HepG2 (cell line): ENCODE data around the gene SDK2. TPM values are rescaled to one million over a fixed set of nuclear protein-coding genes. Genes with fewer than 3 reads are reported as not detected.

Experiments
- ATAC-seq: fragments of 200-7000 bp; cut with Tn5 transposase; 3 replicates; pipeline ENCODE4 v1.9.1; 2020; ENCODE audit warnings: mild to moderate bottlenecking, moderate library complexity
- BruUV-seq: library from RNA; stranded (reverse); fragments of 400-500 nt; replicated peaks from 2 replicates; lab custom pipeline; 2021; lab: Mats Ljungman, UMichigan
- CTCF ChIA-PET: fragments of 300-600 bp; formaldehyde crosslinking; extraction: SDS; loops from one replicate; lab custom pipeline; 2021; ENCODE audit warnings: low total read pairs, inconsistent platforms, low intra/inter-chr PET ratio; lab: Yijun Ruan, JAX
- POLR2A ChIA-PET: fragments of 350-600 bp; sonication (Branson Sonifier 250); formaldehyde crosslinking; loops from one replicate; lab custom pipeline; 2020; ENCODE audit warnings: antibody characterized with exemption, inconsistent platforms; lab: Yijun Ruan, JAX
- DNase-seq: peaks from one replicate; pipeline ENCODE4 v3.0.0-alpha.2; 2015; ENCODE audit warnings: low spot score
- FAIRE-seq: peaks from 3 replicates; lab custom pipeline; 2011; peaks lifted over from hg19 to GRCh38; lab: Jason Lieb, UNC
- H2AFZ ChIP-seq: one replicate; pipeline ENCODE4 v1.6.1; 2011; ENCODE audit warnings: low read length, inconsistent platforms
- H3K27ac ChIP-seq: fragments of 300-600 bp; 3 replicates; pipeline ENCODE4 v1.8.0; 2011; ENCODE audit warnings: mixed run types, mild to moderate bottlenecking, mixed read lengths, low read length, inconsistent platforms; ENCODE audit not compliant: insufficient read depth; ENCODE audit errors: extremely low read length
- H3K27me3 ChIP-seq, 2 experiments: fragments of 200-600 bp in 1 of 2; 2 replicates in 1 of 2; 3 replicates in 1 of 2; pipeline versions ENCODE4 v1.6.0 to v1.8.0; 2011; ENCODE audit warnings: low read length in 2 of 2, mild to moderate bottlenecking in 2 of 2, moderate library complexity in 2 of 2, inconsistent platforms in 1 of 2; ENCODE audit not compliant: insufficient read depth in 2 of 2, control insufficient read depth in 1 of 2
- H3K36me3 ChIP-seq, 2 experiments: fragments of 200-600 bp in 1 of 2; replicated peaks in 1 of 2; 2 replicates in 1 of 2; 3 replicates in 1 of 2; pipeline versions ENCODE4 v1.5.1 to v1.8.0; 2011; ENCODE audit warnings: low read length in 2 of 2, inconsistent platforms in 1 of 2; ENCODE audit not compliant: insufficient read depth in 2 of 2, control insufficient read depth in 1 of 2
- H3K4me1 ChIP-seq: 2 replicates; pipeline ENCODE4 v1.5.1; 2012; ENCODE audit warnings: low read length, inconsistent platforms; ENCODE audit not compliant: insufficient read depth
- H3K4me2 ChIP-seq: 2 replicates; pipeline ENCODE4 v1.6.0; 2011; ENCODE audit warnings: low read depth, low read length, inconsistent platforms
- H3K4me3 ChIP-seq, 3 experiments: fragments of 200-600 bp in 1 of 3; sonication (generic), shearing (Covaris generic) in 1 of 3; replicated peaks in 1 of 3; 2 replicates each; pipeline ENCODE4 v1.5.1; 2011 to 2016; ENCODE audit warnings: low read length in 3 of 3, inconsistent platforms in 2 of 3, low read depth in 2 of 3, mild to moderate bottlenecking in 2 of 3, control low read depth in 1 of 3, mixed read lengths in 1 of 3; ENCODE audit not compliant: insufficient read depth in 1 of 3
- H3K79me2 ChIP-seq: one replicate; pipeline ENCODE4 v1.6.1; 2011; ENCODE audit warnings: low read length, inconsistent platforms; ENCODE audit not compliant: insufficient read depth
- H3K9ac ChIP-seq: 2 replicates; pipeline ENCODE4 v1.6.0; 2011; ENCODE audit warnings: mild to moderate bottlenecking, low read depth, low read length, inconsistent platforms; ENCODE audit not compliant: insufficient read depth
- H3K9me3 ChIP-seq: 2 replicates; pipeline ENCODE4 v1.5.1; 2012; ENCODE audit warnings: mild to moderate bottlenecking, low read length
- H4K20me1 ChIP-seq: 2 replicates; pipeline ENCODE4 v1.6.0; 2011; ENCODE audit warnings: inconsistent platforms, mild to moderate bottlenecking, low read length, moderate library complexity; ENCODE audit not compliant: insufficient read depth
- CREM ChIP-seq, 2 experiments: sonication (generic) in 1 of 2; formaldehyde crosslinking in 1 of 2; IDR thresholded peaks; 2 replicates each; pipeline versions ENCODE4 v1.4.0 to v1.6.1; 2016 to 2020; ENCODE audit warnings: antibody characterized with exemption in 1 of 2, mild to moderate bottlenecking in 1 of 2, missing genetic modification reagents in 1 of 2
- MTA1 ChIP-seq: sonication (generic); formaldehyde crosslinking; IDR thresholded peaks from 2 replicates; pipeline ENCODE4 v1.4.0; 2020; ENCODE audit warnings: missing genetic modification reagents, mild to moderate bottlenecking, borderline replicate concordance
- NONO ChIP-seq, 2 experiments: fragments of 450-650 bp in 1 of 2; sonication (generic) in 1 of 2; formaldehyde crosslinking in 1 of 2; IDR thresholded peaks in 1 of 2; conservative IDR thresholded peaks in 1 of 2; 2 replicates each; pipeline versions ENCODE4 v1.6.1 to v1.8.0; 2017 to 2022; ENCODE audit warnings: mild to moderate bottlenecking in 1 of 2, missing genetic modification reagents in 1 of 2, moderate library complexity in 1 of 2
- POGZ ChIP-seq: sonication (generic); formaldehyde crosslinking; IDR thresholded peaks from 2 replicates; pipeline ENCODE4 v1.4.0; 2020; ENCODE audit warnings: mild to moderate bottlenecking, missing genetic modification reagents
- POLR2G ChIP-seq: fragments of 200-400 bp; formaldehyde crosslinking; IDR thresholded peaks from 2 replicates; pipeline ENCODE4 v1.6.1; 2018; ENCODE audit warnings: mild to moderate bottlenecking, low read depth, low read length, moderate library complexity
- RCOR2 ChIP-seq: IDR thresholded peaks from 2 replicates; pipeline ENCODE4 v1.6.1; 2016; ENCODE audit warnings: missing biosample characterization, missing genetic modification reagents
- REXO4 ChIP-seq: sonication (generic); formaldehyde crosslinking; IDR thresholded peaks from 2 replicates; pipeline ENCODE4 v1.8.0; 2022; ENCODE audit warnings: missing genetic modification reagents, mild to moderate bottlenecking, borderline replicate concordance
- ZNF101 ChIP-seq: sonication (generic); formaldehyde crosslinking; IDR thresholded peaks from 2 replicates; pipeline ENCODE4 v1.4.0; 2020; ENCODE audit warnings: mild to moderate bottlenecking, low read depth, missing genetic modification reagents, borderline replicate concordance
- ZNF124 ChIP-seq: sonication (generic); formaldehyde crosslinking; IDR thresholded peaks from 2 replicates; pipeline ENCODE4 v1.4.0; 2020; ENCODE audit warnings: missing genetic modification reagents
- ZNF451 ChIP-seq: sonication (generic); formaldehyde crosslinking; IDR thresholded peaks from 2 replicates; pipeline ENCODE4 v1.5.0; 2020; ENCODE audit warnings: mild to moderate bottlenecking, missing genetic modification reagents
- WGBS: methylation state at CpG from one replicate; pipeline ENCODE4 v1.1.6; 2017; ENCODE audit warnings: low lambda C conversion rate; 5-methylcytosine and 5-hydroxymethylcytosine counted together
- in situ Hi-C: cut with HindIII; loops from 2 replicates; pipeline ENCODE4 v1.10.0; 2017; ENCODE audit warnings: low pct_unique_long_range_greater_than_20kb; ENCODE audit not compliant: extremely low pct_ligation_motif_present
- intact Hi-C: fragments of 100-400 bp; cut with micrococcal nuclease; formaldehyde crosslinking; loops from one replicate; pipeline ENCODE4 v1.10.0; 2022; ENCODE audit not compliant: unreplicated experiment
- polyA plus RNA-seq, 8 experiments: library from polyadenylated mRNA; depleted of rRNA in 3 of 8; stranded (reverse) in 7 of 8; unstranded in 1 of 8; fragments of >200 nt; fragmentation: Illumina TruSeq in 4 of 8; extraction: Trizol in 4 of 8; gene quantifications; 2 replicates each; pipeline versions ENCODE4 v1.2.1 to v1.2.3, GENCODE V29; 2011 to 2016; ENCODE audit warnings: low read depth in 4 of 8, missing spikeins in 1 of 8, mixed read lengths in 1 of 8; ENCODE audit not compliant: insufficient read depth in 1 of 8
- total RNA-seq, 5 experiments: library from RNA; depleted of rRNA; stranded (reverse); fragments of >200 nt; fragmentation: Illumina TruSeq; extraction: Trizol; gene quantifications; 2 replicates each; pipeline ENCODE4 v1.2.3, GENCODE V29; 2016; ENCODE audit warnings: low read depth in 1 of 5
- TF ChIP-seq, protein P1 (sequence below): conservative IDR thresholded peaks from 2 replicates; pipeline ENCODE4 v1.6.1; 2018; ENCODE audit warnings: missing genetic modification reagents
- TF ChIP-seq, protein P2 (sequence below): sonication (generic); formaldehyde crosslinking; conservative IDR thresholded peaks from 2 replicates; pipeline ENCODE4 v1.4.0; 2020; ENCODE audit warnings: mild to moderate bottlenecking, missing genetic modification reagents, moderate library complexity

SDK2 gene
- total and polyA plus RNA-seq, 2 of the 13 experiments (the other 11 are each of a cell fraction or from before 2014, with no cell fraction given), result not detected

DNA sequence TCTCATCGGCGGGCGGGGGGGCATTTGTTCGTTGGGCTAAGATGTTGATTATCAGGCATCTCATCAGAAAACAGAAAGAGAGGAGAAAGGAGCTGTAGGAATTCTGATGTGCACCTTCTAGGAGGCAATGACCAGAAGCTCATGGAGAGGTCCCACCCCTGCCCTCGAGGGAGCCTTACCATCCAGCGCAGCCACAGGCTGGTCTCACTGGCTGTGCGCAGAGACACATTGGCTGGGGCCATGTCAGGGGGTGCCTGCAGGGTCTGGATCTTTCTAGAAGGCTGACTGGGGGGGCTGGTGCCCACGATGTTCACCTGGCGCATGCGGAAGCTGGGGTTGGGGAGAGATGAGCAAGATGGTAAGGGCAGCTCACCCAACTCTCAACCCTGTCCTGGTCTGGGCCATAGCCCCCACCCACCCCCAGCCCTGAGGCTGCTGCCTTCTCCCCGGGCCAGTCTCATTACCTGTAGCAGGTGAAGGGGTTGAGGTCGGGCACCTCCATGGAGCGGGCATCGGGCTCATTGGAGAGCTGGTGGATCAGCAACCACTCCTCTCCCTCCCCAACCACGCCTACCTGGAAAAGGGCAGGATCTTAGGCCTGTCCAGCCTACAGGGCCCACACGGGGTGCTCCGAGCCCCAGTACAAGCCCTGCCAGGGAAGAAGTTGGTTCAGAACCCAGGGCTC is 246.2 kb downstream of the SDK2 start:
- H3K9ac ChIP-seq, result no peak overlapping the region
- H3K9me3 ChIP-seq, result no peaks in the 10 kb centered on the region
- H3K36me3 ChIP-seq, result no peaks in the 10 kb centered on the region
- no peak for DNase-seq
- intact Hi-C loops (no loop called here), in situ Hi-C loops (loop anchor here (25.0 kb wide), 1 partner anchor 436 kb away; no protein-coding TSS in a partner anchor)
- no TSS peak for BruUV-seq
- H3K4me2 ChIP-seq, result no peak overlapping the region
- peaks cover 19 to 72% of the 10 kb centered on the region in 2 experiments; a peak in 4 of 5 replicates for H3K27me3 ChIP-seq
- no peaks in the 10 kb centered on the region for H3K79me2 ChIP-seq
- TF ChIP-seq POGZ (CRISPR knock-in tag), result no peak
- TF ChIP-seq, protein P1, sequence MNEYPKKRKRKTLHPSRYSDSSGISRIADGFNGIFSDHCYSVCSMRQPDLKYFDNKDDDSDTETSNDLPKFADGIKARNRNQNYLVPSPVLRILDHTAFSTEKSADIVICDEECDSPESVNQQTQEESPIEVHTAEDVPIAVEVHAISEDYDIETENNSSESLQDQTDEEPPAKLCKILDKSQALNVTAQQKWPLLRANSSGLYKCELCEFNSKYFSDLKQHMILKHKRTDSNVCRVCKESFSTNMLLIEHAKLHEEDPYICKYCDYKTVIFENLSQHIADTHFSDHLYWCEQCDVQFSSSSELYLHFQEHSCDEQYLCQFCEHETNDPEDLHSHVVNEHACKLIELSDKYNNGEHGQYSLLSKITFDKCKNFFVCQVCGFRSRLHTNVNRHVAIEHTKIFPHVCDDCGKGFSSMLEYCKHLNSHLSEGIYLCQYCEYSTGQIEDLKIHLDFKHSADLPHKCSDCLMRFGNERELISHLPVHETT (CRISPR knock-in tag), result no peak
- no peak for TF ChIP-seq ZNF451 (CRISPR knock-in tag)
- no peak for TF ChIP-seq RCOR2 (CRISPR knock-in tag)
- TF ChIP-seq ZNF124 (CRISPR knock-in tag), result no peak
- TF ChIP-seq, protein P2, sequence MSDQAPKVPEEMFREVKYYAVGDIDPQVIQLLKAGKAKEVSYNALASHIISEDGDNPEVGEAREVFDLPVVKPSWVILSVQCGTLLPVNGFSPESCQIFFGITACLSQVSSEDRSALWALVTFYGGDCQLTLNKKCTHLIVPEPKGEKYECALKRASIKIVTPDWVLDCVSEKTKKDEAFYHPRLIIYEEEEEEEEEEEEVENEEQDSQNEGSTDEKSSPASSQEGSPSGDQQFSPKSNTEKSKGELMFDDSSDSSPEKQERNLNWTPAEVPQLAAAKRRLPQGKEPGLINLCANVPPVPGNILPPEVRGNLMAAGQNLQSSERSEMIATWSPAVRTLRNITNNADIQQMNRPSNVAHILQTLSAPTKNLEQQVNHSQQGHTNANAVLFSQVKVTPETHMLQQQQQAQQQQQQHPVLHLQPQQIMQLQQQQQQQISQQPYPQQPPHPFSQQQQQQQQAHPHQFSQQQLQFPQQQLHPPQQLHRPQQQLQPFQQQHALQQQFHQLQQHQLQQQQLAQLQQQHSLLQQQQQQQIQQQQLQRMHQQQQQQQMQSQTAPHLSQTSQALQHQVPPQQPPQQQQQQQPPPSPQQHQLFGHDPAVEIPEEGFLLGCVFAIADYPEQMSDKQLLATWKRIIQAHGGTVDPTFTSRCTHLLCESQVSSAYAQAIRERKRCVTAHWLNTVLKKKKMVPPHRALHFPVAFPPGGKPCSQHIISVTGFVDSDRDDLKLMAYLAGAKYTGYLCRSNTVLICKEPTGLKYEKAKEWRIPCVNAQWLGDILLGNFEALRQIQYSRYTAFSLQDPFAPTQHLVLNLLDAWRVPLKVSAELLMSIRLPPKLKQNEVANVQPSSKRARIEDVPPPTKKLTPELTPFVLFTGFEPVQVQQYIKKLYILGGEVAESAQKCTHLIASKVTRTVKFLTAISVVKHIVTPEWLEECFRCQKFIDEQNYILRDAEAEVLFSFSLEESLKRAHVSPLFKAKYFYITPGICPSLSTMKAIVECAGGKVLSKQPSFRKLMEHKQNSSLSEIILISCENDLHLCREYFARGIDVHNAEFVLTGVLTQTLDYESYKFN (CRISPR knock-in tag), result no peak
- no peak for TF ChIP-seq POLR2G
- TF ChIP-seq ZNF101 (CRISPR knock-in tag), result no peak
- no peak for TF ChIP-seq NONO (IDR thresholded peaks at IDR 0.05)
- no peak for TF ChIP-seq NONO (CRISPR knock-in tag; conservative IDR thresholded peaks at IDR 0.05)
- no peak for TF ChIP-seq CREM (IDR thresholded peaks at IDR 0.05)
- no peak for TF ChIP-seq CREM (CRISPR knock-in tag; IDR thresholded peaks at IDR 0.05)
- no peak for TF ChIP-seq MTA1
- TF ChIP-seq REXO4 (CRISPR knock-in tag), result no peak
- CTCF ChIA-PET, result no interaction called here
- no peak overlapping the region for H3K4me3 ChIP-seq
- no peak for FAIRE-seq
- no peak overlapping the region for H2AFZ ChIP-seq
- H4K20me1 ChIP-seq, result no peaks in the 10 kb centered on the region; the same call in 1 of the 2 replicates
- 0 out of 2 replicates have a peak, but pooled peaks cover 8% of the 10 kb centered on the region for H3K4me1 ChIP-seq
- no peak for ATAC-seq
- POLR2A ChIA-PET, result no interaction called here
- no peak overlapping the region for H3K27ac ChIP-seq
- 28% methylated on average over 12 of the region's 17 CpGs for WGBS
